ENCODE data around the gene FGGY.

DNA sequence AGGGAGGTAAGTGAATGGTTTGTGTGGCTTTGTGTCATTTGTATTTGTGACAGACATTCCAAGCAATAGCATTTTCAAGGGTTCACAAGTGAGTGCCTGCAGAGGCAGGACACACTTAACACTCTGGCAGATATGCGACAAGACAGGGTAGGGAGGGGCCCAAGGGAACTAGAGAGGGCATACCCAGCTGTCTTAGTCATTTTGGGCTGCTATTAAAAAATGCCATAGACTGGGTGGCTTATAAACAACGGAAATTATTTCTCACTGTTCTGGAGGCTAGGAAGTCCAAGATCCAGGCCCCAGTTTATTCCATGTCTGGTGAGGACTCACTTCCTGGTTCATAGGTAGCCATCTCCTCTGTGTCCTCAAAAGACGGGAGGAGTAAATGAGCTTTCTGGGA lies 137.4 kb downstream of the FGGY start:
- TF ChIP-seq POLR2A (IDR thresholded peaks at IDR 0.05; ENCODE audit: extremely low read depth, insufficient read length), result no peak
- TF ChIP-seq, protein P1, sequence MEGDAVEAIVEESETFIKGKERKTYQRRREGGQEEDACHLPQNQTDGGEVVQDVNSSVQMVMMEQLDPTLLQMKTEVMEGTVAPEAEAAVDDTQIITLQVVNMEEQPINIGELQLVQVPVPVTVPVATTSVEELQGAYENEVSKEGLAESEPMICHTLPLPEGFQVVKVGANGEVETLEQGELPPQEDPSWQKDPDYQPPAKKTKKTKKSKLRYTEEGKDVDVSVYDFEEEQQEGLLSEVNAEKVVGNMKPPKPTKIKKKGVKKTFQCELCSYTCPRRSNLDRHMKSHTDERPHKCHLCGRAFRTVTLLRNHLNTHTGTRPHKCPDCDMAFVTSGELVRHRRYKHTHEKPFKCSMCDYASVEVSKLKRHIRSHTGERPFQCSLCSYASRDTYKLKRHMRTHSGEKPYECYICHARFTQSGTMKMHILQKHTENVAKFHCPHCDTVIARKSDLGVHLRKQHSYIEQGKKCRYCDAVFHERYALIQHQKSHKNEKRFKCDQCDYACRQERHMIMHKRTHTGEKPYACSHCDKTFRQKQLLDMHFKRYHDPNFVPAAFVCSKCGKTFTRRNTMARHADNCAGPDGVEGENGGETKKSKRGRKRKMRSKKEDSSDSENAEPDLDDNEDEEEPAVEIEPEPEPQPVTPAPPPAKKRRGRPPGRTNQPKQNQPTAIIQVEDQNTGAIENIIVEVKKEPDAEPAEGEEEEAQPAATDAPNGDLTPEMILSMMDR (IDR thresholded peaks at IDR 0.05; ENCODE audit: low read depth, low read length), result no peak
- TF ChIP-seq, protein P2, sequence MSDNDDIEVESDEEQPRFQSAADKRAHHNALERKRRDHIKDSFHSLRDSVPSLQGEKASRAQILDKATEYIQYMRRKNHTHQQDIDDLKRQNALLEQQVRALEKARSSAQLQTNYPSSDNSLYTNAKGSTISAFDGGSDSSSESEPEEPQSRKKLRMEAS (IDR thresholded peaks at IDR 0.05; ENCODE audit: low read depth, low read length), result no peak
